22Rv1 (cell line): ENCODE data around the gene BMP7.

ENCODE experiments used
- H3K27ac ChIP-seq: fragments of 450-650 bp; 2 replicates; pipeline ENCODE4 v1.5.1; 2017
- CTCF ChIP-seq: fragments of 450-650 bp; IDR thresholded peaks from 2 replicates; pipeline ENCODE4 v1.5.1; 2017; ENCODE audit warnings: mild to moderate bottlenecking
- ZFX ChIP-seq: fragments of 450-650 bp; IDR thresholded peaks from 2 replicates; pipeline ENCODE4 v1.6.1; 2017; ENCODE audit warnings: antibody characterized with exemption, borderline replicate concordance

The BMP7 gene

GRCh38 chr20:57310821-57311514 lies 44.5 kb upstream of the BMP7 start:
- no peak overlapping the region for H3K27ac ChIP-seq
- no peak for TF ChIP-seq ZFX
- TF ChIP-seq CTCF: no peak

GRCh38 chr20:57309544-57310115 lies 43.2 kb upstream of the BMP7 start:
- no peak overlapping the region for H3K27ac ChIP-seq
- no peak for TF ChIP-seq CTCF
- no peak for TF ChIP-seq ZFX

GRCh38 chr20:57308451-57309271 lies 42.2 kb upstream of the BMP7 start:
- H3K27ac ChIP-seq: no peak overlapping the region
- TF ChIP-seq CTCF (no peak), ZFX (no peak)

GRCh38 chr20:57306747-57307146 lies 40.3 kb upstream of the BMP7 start:
- no peak for TF ChIP-seq CTCF
- no peak for TF ChIP-seq ZFX
- no peak overlapping the region for H3K27ac ChIP-seq

GRCh38 chr20:57301026-57301425 lies 34.6 kb upstream of the BMP7 start:
- no peak overlapping the region for H3K27ac ChIP-seq
- TF ChIP-seq ZFX: no peak
- no peak for TF ChIP-seq CTCF

- H3K27ac ChIP-seq: no peak overlapping the region
- no peak for TF ChIP-seq ZFX
- no peak for TF ChIP-seq CTCF
Measured at GRCh38 chr20:57298457-57298856, 32.0 kb upstream of the BMP7 start.

GRCh38 chr20:57294550-57294949 lies 28.1 kb upstream of the BMP7 start:
- TF ChIP-seq ZFX (no peak), CTCF (no peak)

More at GRCh38 chr20:57294550-57294949, 28.1 kb upstream of the BMP7 start:
- H3K27ac ChIP-seq: no peak overlapping the region
